ACC112 (cell line): Measurements from ENCODE around the gene OR2A5.
"Not testable (repeated sequence)": the region's sequence is repeated elsewhere in the genome, so short reads cannot be mapped to it uniquely, and the experiment has no call there.

Experiments
- H2AFZ ChIP-seq: fragments of 200-600 bp; sonication (generic); one replicate; pipeline ENCODE4 v1.6.0; 2017; ENCODE audit warnings: antibody characterized with exemption, low read length; ENCODE audit not compliant: unreplicated experiment
- H3K27ac ChIP-seq: fragments of 200-600 bp; sonication (generic); 2 replicates; pipeline ENCODE4 v1.5.1; 2014; ENCODE audit warnings: low read depth, mild to moderate bottlenecking, antibody characterized with exemption, low read length, moderate library complexity
- H3K27me3 ChIP-seq: fragments of 200-600 bp; sonication (generic); 2 replicates; pipeline ENCODE4 v1.6.1; 2014; ENCODE audit warnings: mild to moderate bottlenecking, antibody characterized with exemption, low read length, moderate library complexity, mixed read lengths; ENCODE audit not compliant: insufficient read depth
- H3K36me3 ChIP-seq: fragments of 200-600 bp; sonication (generic); 2 replicates; pipeline ENCODE4 v1.6.1; 2016; ENCODE audit warnings: mild to moderate bottlenecking, antibody characterized with exemption, low read length, moderate library complexity, mixed read lengths; ENCODE audit not compliant: insufficient read depth
- H3K4me1 ChIP-seq: fragments of 200-600 bp; sonication (generic); one replicate; pipeline ENCODE4 v1.6.1; 2016; ENCODE audit warnings: low read length, mixed read lengths; ENCODE audit not compliant: insufficient read depth, unreplicated experiment, control insufficient read depth
- H3K4me3 ChIP-seq: fragments of 200-600 bp; sonication (generic); 2 replicates; pipeline ENCODE4 v1.5.1; 2014; ENCODE audit warnings: mild to moderate bottlenecking, low read depth, low read length
- H3K79me2 ChIP-seq: fragments of 200-600 bp; sonication (generic); one replicate; pipeline ENCODE4 v1.6.0; 2016; ENCODE audit warnings: low read length; ENCODE audit not compliant: control insufficient read depth, unreplicated experiment, insufficient read depth

The OR2A5 gene

GRCh38 chr7:144048648-144049047 lies at the start of gene OR2A5:
TSS of gene OR2A5 (plus strand) at chr7:144048948. CDS start at chr7:144050402, 1,454 bp downstream.
- no peak within 1 kb of the TSS for H3K4me3 ChIP-seq
- no peaks in the 10 kb centered on the region for H3K36me3 ChIP-seq
- peaks cover 11% of the 10 kb centered on the region for H3K27me3 ChIP-seq
- H3K27ac ChIP-seq, result no peak within 1 kb of the TSS
- no peaks in the 10 kb centered on the region for H3K79me2 ChIP-seq
- no peak within 1 kb of the TSS for H2AFZ ChIP-seq
- H3K4me1 ChIP-seq, result no peaks in the 10 kb centered on the region

- Histone ChIP-seq H3K4me1 (peaks cover 9% of the 10 kb centered on the region), H3K4me3 (no peak within 1 kb of the TSS), H2AFZ (no peak within 1 kb of the TSS), H3K27ac (no peak within 1 kb of the TSS), H3K79me2 (no peaks in the 10 kb centered on the region), H3K36me3 (no peaks in the 10 kb centered on the region), H3K27me3 (no peaks in the 10 kb centered on the region)
These were observed 48.7 kb upstream of the OR2A5 start, which contains the start of gene OR6B1 for GRCh38 chr7:144000020-144000419. TSS of gene OR6B1 (plus strand) at chr7:144000320. CDS start at chr7:144003997, 3,677 bp downstream.

- Histone ChIP-seq H3K27me3 (no peaks in the 10 kb centered on the region), H3K79me2 (no peaks in the 10 kb centered on the region), H3K27ac (no peak overlapping the region), H3K4me3 (peak overlapping the region; percentile 9; the same call in 1 of the 2 replicates), H3K36me3 (no peaks in the 10 kb centered on the region), H2AFZ (peak overlapping the region; percentile 91), H3K4me1 (peaks cover 9% of the 10 kb centered on the region)
These were observed 47.2 kb upstream of the OR2A5 start for GRCh38 chr7:144001543-144001942.

- H3K27ac ChIP-seq, result no peak overlapping the region
These were observed 44.0 kb upstream of the OR2A5 start for GRCh38 chr7:144004703-144005102.

GRCh38 chr7:144006029-144006691 lies 42.6 kb upstream of the OR2A5 start:
- Histone ChIP-seq H3K27ac (no peak overlapping the region), H2AFZ (no peak overlapping the region), H3K27me3 (no peaks in the 10 kb centered on the region), H3K79me2 (no peaks in the 10 kb centered on the region), H3K4me3 (no peak overlapping the region), H3K36me3 (no peaks in the 10 kb centered on the region), H3K4me1 (peaks cover 6% of the 10 kb centered on the region)

More at GRCh38 chr7:144004703-144005102, 44.0 kb upstream of the OR2A5 start:
- Histone ChIP-seq H3K79me2 (no peaks in the 10 kb centered on the region), H3K27me3 (no peaks in the 10 kb centered on the region), H2AFZ (no peak overlapping the region), H3K4me1 (peaks cover 9% of the 10 kb centered on the region), H3K4me3 (no peak overlapping the region), H3K36me3 (no peaks in the 10 kb centered on the region)

- Histone ChIP-seq H3K36me3 (no peaks in the 10 kb centered on the region), H3K27me3 (no peaks in the 10 kb centered on the region)
These were observed 42.1 kb upstream of the OR2A5 start for GRCh38 chr7:144006692-144007042.

GRCh38 chr7:144009361-144009760 lies 39.4 kb upstream of the OR2A5 start:
- no peak overlapping the region for H2AFZ ChIP-seq
- no peaks in the 10 kb centered on the region for H3K27me3 ChIP-seq
- H3K4me3 ChIP-seq, result no peak overlapping the region
- no peaks in the 10 kb centered on the region for H3K36me3 ChIP-seq
- H3K79me2 ChIP-seq, result no peaks in the 10 kb centered on the region
- H3K27ac ChIP-seq, result no peak overlapping the region
- H3K4me1 ChIP-seq, result no peaks in the 10 kb centered on the region

More at GRCh38 chr7:144006692-144007042, 42.1 kb upstream of the OR2A5 start:
- Histone ChIP-seq H3K4me1 (peaks cover 1% of the 10 kb centered on the region), H2AFZ (no peak overlapping the region), H3K4me3 (no peak overlapping the region), H3K27ac (no peak overlapping the region), H3K79me2 (no peaks in the 10 kb centered on the region)

- not testable (repeated sequence) for H3K79me2 ChIP-seq, H2AFZ ChIP-seq, H3K27ac ChIP-seq, H3K36me3 ChIP-seq, H3K4me1 ChIP-seq, H3K27me3 ChIP-seq, H3K4me3 ChIP-seq
These were observed 38.7 kb upstream of the OR2A5 start for GRCh38 chr7:144010061-144010460.

- not testable (repeated sequence) for H3K27me3 ChIP-seq, H3K4me3 ChIP-seq, H3K4me1 ChIP-seq, H3K36me3 ChIP-seq, H3K27ac ChIP-seq, H3K79me2 ChIP-seq, H2AFZ ChIP-seq
These were observed 37.9 kb upstream of the OR2A5 start for GRCh38 chr7:144010821-144011220.

- Histone ChIP-seq H3K79me2 (no peaks in the 10 kb centered on the region), H3K36me3 (no peaks in the 10 kb centered on the region), H3K4me1 (no peaks in the 10 kb centered on the region), H2AFZ (no peak overlapping the region), H3K27me3 (no peaks in the 10 kb centered on the region), H3K27ac (no peak overlapping the region), H3K4me3 (no peak overlapping the region)
These were observed 37.1 kb upstream of the OR2A5 start for GRCh38 chr7:144011458-144012230.

GRCh38 chr7:144018065-144018464 lies 30.7 kb upstream of the OR2A5 start:
- peaks cover 25% of the 10 kb centered on the region for H3K4me1 ChIP-seq
- no peak overlapping the region for H3K27ac ChIP-seq
- H3K79me2 ChIP-seq, result no peaks in the 10 kb centered on the region
- no peaks in the 10 kb centered on the region for H3K27me3 ChIP-seq
- H2AFZ ChIP-seq, result no peak overlapping the region
- no peak overlapping the region for H3K4me3 ChIP-seq
- no peaks in the 10 kb centered on the region for H3K36me3 ChIP-seq
